ENCODE measurements around the gene TUBGCP6. TPM values are rescaled to one million over a fixed set of nuclear protein-coding genes. Genes with fewer than 3 reads are reported as not detected.

TUBGCP6 gene
- total and polyA plus RNA-seq, 4 donors, result 26.5 to 57.8 (median 46.4) TPM

- Histone ChIP-seq H3K4me1 (ENCODE audit: control insufficient read depth in 5 of 5, insufficient read depth in 5 of 5, low read length in 5 of 5) (no peaks in the 10 kb centered on the region), H3K27ac (ENCODE audit: low read depth in 1 of 2, low read length in 1 of 2) (no peak overlapping the region), H3K9me3 (ENCODE audit: control insufficient read depth in 4 of 4, insufficient read depth in 3 of 4, low read length in 3 of 4) (no peaks in the 10 kb centered on the region), H3K9ac (ENCODE audit: insufficient read depth in 1 of 2, low read length in 2 of 2) (no peak overlapping the region), H3K4me3 (no peak overlapping the region), H3K36me3 (ENCODE audit: control insufficient read depth in 4 of 4, insufficient read depth in 4 of 4, low read length in 4 of 4) (peaks cover 17 to 64% (median 51%) of the 10 kb centered on the region in 4 donors), H3K27me3 (ENCODE audit: control insufficient read depth in 3 of 3, insufficient read depth in 3 of 3, low read length in 2 of 3) (no peaks in the 10 kb centered on the region)
- no peak for DNase-seq
- 93 to 98% methylated on average over 9 of the region's 9 CpGs for WGBS, 2 donors
- no peak for TF ChIP-seq CTCF (IDR thresholded peaks at IDR 0.05; ENCODE audit: control extremely low read depth, extremely low read depth)
- ATAC-seq (ENCODE audit: insufficient read depth, low FRiP score), result no peak
Measured at GRCh38 chr22:50213263-50213662, 31.6 kb downstream of the TUBGCP6 start.

- Histone ChIP-seq H3K9me3 (ENCODE audit: control insufficient read depth in 4 of 4, insufficient read depth in 3 of 4, low read length in 3 of 4) (no peaks in the 10 kb centered on the region), H3K4me3 (no peak overlapping the region), H3K36me3 (ENCODE audit: control insufficient read depth in 4 of 4, insufficient read depth in 4 of 4, low read length in 4 of 4) (peaks cover 9 to 51% (median 48%) of the 10 kb centered on the region in 4 donors), H3K9ac (ENCODE audit: insufficient read depth in 1 of 2, low read length in 2 of 2) (no peak overlapping the region), H3K4me1 (ENCODE audit: control insufficient read depth in 5 of 5, insufficient read depth in 5 of 5, low read length in 5 of 5) (peaks cover 0 to 2% (median 0%) of the 10 kb centered on the region in 5 donors), H3K27me3 (ENCODE audit: control insufficient read depth in 3 of 3, insufficient read depth in 3 of 3, low read length in 2 of 3) (no peaks in the 10 kb centered on the region), H3K27ac (ENCODE audit: low read depth in 1 of 2, low read length in 1 of 2) (no peak overlapping the region)
- DNase-seq, result no peak
- WGBS, 2 donors, result 93 to 95% methylated on average over 14 of the region's 14 CpGs
- ATAC-seq (ENCODE audit: insufficient read depth, low FRiP score), result no peak
- no peak for TF ChIP-seq CTCF (IDR thresholded peaks at IDR 0.05; ENCODE audit: control extremely low read depth, extremely low read depth)
Measured at GRCh38 chr22:50211147-50211546, 33.7 kb downstream of the TUBGCP6 start.

GRCh38 chr22:50210378-50211139 is 34.3 kb downstream of the TUBGCP6 start:
- DNase-seq, result no peak

More at GRCh38 chr22:50210378-50211139, 34.3 kb downstream of the TUBGCP6 start:
- Histone ChIP-seq H3K4me1 (ENCODE audit: control insufficient read depth in 5 of 5, insufficient read depth in 5 of 5, low read length in 5 of 5) (peaks cover 0 to 2% (median 0%) of the 10 kb centered on the region in 5 donors), H3K9ac (ENCODE audit: insufficient read depth in 1 of 2, low read length in 2 of 2) (no peak overlapping the region), H3K4me3 (no peak overlapping the region), H3K9me3 (ENCODE audit: control insufficient read depth in 4 of 4, insufficient read depth in 3 of 4, low read length in 3 of 4) (no peaks in the 10 kb centered on the region), H3K27ac (ENCODE audit: low read depth in 1 of 2, low read length in 1 of 2) (no peak overlapping the region), H3K27me3 (ENCODE audit: control insufficient read depth in 3 of 3, insufficient read depth in 3 of 3, low read length in 2 of 3) (no peaks in the 10 kb centered on the region), H3K36me3 (ENCODE audit: control insufficient read depth in 4 of 4, insufficient read depth in 4 of 4, low read length in 4 of 4) (peaks cover 7 to 51% (median 46%) of the 10 kb centered on the region in 4 donors)
- no peak for TF ChIP-seq CTCF (IDR thresholded peaks at IDR 0.05; ENCODE audit: control extremely low read depth, extremely low read depth)
- 89 to 90% methylated on average over 32 of the region's 32 CpGs for WGBS, 2 donors
- ATAC-seq (ENCODE audit: insufficient read depth, low FRiP score), result no peak

Measured in lung (tissue), 12 donors.